Calu3 (cell line): Measurements from ENCODE around the gene CCDC6. TPM values are rescaled to one million over a fixed set of nuclear protein-coding genes. Genes with fewer than 3 reads are reported as not detected.

Source experiments
- BruUV-seq: library from RNA; stranded (reverse); fragments of 400-500 nt; replicated peaks from 2 replicates; lab custom pipeline; 2021; lab: Mats Ljungman, UMichigan
- CTCF ChIA-PET: fragments of 300-600 bp; sonication (Branson Sonifier 250); formaldehyde crosslinking; loops from one replicate; lab custom pipeline; 2022; ENCODE audit warnings: antibody characterized with exemption; lab: Charles Lee
- DNase-seq: peaks from one replicate; pipeline ENCODE4 v3.0.0; 2022
- H3K27ac Mint-ChIP-seq: one replicate; pipeline ENCODE4 v1.8.0; 2022; ENCODE audit warnings: mixed read lengths; ENCODE audit not compliant: unreplicated experiment
- H3K27me3 Mint-ChIP-seq: one replicate; pipeline ENCODE4 v1.8.0; 2022; ENCODE audit warnings: mixed read lengths; ENCODE audit not compliant: unreplicated experiment
- H3K36me3 Mint-ChIP-seq: one replicate; pipeline ENCODE4 v1.8.0; 2022; ENCODE audit warnings: mild to moderate bottlenecking, moderate library complexity, mixed read lengths; ENCODE audit not compliant: insufficient read depth, unreplicated experiment
- H3K4me1 Mint-ChIP-seq: one replicate; pipeline ENCODE4 v1.8.0; 2022; ENCODE audit warnings: mild to moderate bottlenecking, low read depth, mixed read lengths; ENCODE audit not compliant: unreplicated experiment
- H3K4me3 Mint-ChIP-seq: one replicate; pipeline ENCODE4 v1.8.0; 2022; ENCODE audit warnings: mild to moderate bottlenecking, low read depth, moderate library complexity, mixed read lengths; ENCODE audit not compliant: unreplicated experiment
- H3K9me3 Mint-ChIP-seq: one replicate; pipeline ENCODE4 v1.8.0; 2022; ENCODE audit warnings: low read depth, mixed read lengths; ENCODE audit not compliant: unreplicated experiment
- CTCF ChIP-seq: fragments of 200-600 bp; IDR thresholded peaks from one replicate; pipeline ENCODE4 v1.8.0; 2022; ENCODE audit warnings: antibody characterized with exemption; ENCODE audit not compliant: unreplicated experiment
- intact Hi-C: fragments of 100-400 bp; cut with micrococcal nuclease; formaldehyde crosslinking; loops from one replicate; pipeline ENCODE4 v1.10.0; 2022; ENCODE audit not compliant: unreplicated experiment
- total RNA-seq: library from RNA; stranded (reverse); gene quantifications from 2 replicates; pipeline ENCODE4 v1.2.3, GENCODE V29; 2022

The CCDC6 gene
- total RNA-seq, 1 experiment from 2014 or later: 115 TPM

DNA sequence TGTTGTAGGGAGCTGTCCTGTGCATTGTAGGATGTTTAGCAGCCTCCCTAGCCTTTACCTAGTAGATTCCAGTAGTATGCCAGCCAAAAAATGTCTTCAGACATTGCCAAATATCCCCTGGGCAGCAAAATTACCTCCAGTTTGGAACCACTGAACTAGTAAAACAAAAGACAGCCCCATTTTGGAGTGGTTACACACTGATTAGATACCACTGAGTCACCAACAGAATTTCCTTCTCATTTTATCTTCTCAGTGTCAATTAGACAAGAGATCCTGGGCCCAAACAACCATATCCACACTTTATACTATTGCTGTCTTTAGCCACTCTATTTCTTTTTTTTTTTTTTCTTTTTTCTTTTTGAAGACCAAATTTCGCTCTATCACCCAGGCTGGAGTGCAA is 3.5 kb upstream of the CCDC6 start:
- H3K9me3 Mint-ChIP-seq: peaks cover 7% of the 10 kb centered on the region
- CTCF ChIA-PET: interaction anchor here (0.6 kb wide), 1 partner anchor 26 kb away, joined by 3 read pairs; no protein-coding TSS in a partner anchor

GRCh38 chr10:59908808-59909143 is 2.4 kb upstream of the CCDC6 start:
- CTCF ChIA-PET: interaction anchor here (0.7 to 1.6 kb wide), 6 partner anchors 12 to 123 kb away, joined by 3 to 5 read pairs (median 4); no protein-coding TSS in a partner anchor
- Mint-ChIP-seq H3K9me3 (peaks cover 4% of the 10 kb centered on the region), H3K4me3 (peak overlapping the region; percentile 97), H3K4me1 (peaks cover 38% of the 10 kb centered on the region), H3K36me3 (peaks cover 41% of the 10 kb centered on the region), H3K27me3 (no peaks in the 10 kb centered on the region), H3K27ac (peak overlapping the region; percentile 89)
- no peak for TF ChIP-seq CTCF
- intact Hi-C loops: no loop called here
- no peak for DNase-seq
- BruUV-seq: no TSS peak

More for the DNA sequence above, 3.5 kb upstream of the CCDC6 start:
- Mint-ChIP-seq H3K36me3 (peaks cover 34% of the 10 kb centered on the region), H3K4me1 (peaks cover 27% of the 10 kb centered on the region), H3K27ac (no peak overlapping the region), H3K4me3 (no peak overlapping the region), H3K27me3 (no peaks in the 10 kb centered on the region)
- no peak for DNase-seq
- no peak for TF ChIP-seq CTCF
- intact Hi-C loops: no loop called here
- no TSS peak for BruUV-seq

- TF ChIP-seq CTCF: no peak
- CTCF ChIA-PET: interaction anchor here (0.7 to 1.6 kb wide), 8 partner anchors 12 to 123 kb away, joined by 3 to 5 read pairs (median 4); no protein-coding TSS in a partner anchor
- TSS peak; percentile 67 for BruUV-seq
- Mint-ChIP-seq H3K9me3 (peaks cover 3% of the 10 kb centered on the region), H3K36me3 (peaks cover 42% of the 10 kb centered on the region), H3K27ac (peak overlapping the region; percentile 89), H3K4me1 (peaks cover 44% of the 10 kb centered on the region), H3K4me3 (peak overlapping the region; percentile 97), H3K27me3 (no peaks in the 10 kb centered on the region)
- intact Hi-C loops: loop anchor here (1.0 to 2.0 kb wide), 4 partner anchors 43 to 125 kb away; no protein-coding TSS in a partner anchor
- peak; percentile 72 for DNase-seq
Observed at GRCh38 chr10:59907918-59908807, 1.8 kb upstream of the CCDC6 start.

GRCh38 chr10:59907537-59907917 is 1.2 kb upstream of the CCDC6 start:
- CTCF ChIA-PET: interaction anchor here (1.0 to 1.8 kb wide), 6 partner anchors 12 to 124 kb away, joined by 3 to 5 read pairs (median 4); no protein-coding TSS in a partner anchor

More at GRCh38 chr10:59907537-59907917, 1.2 kb upstream of the CCDC6 start:
- H3K27me3 Mint-ChIP-seq: no peaks in the 10 kb centered on the region
- H3K9me3 Mint-ChIP-seq: no peaks in the 10 kb centered on the region
- BruUV-seq: no TSS peak
- DNase-seq: no peak
- peaks cover 48% of the 10 kb centered on the region for H3K36me3 Mint-ChIP-seq
- peak overlapping the region; percentile 97 for H3K4me3 Mint-ChIP-seq
- peak overlapping the region; percentile 89 for H3K27ac Mint-ChIP-seq
- TF ChIP-seq CTCF: no peak
- H3K4me1 Mint-ChIP-seq: peaks cover 50% of the 10 kb centered on the region
- intact Hi-C loops: loop anchor here (1.0 to 2.0 kb wide), 4 partner anchors 42 to 125 kb away; no protein-coding TSS in a partner anchor
